Uterus (tissue), 2 donors: ENCODE results near the gene CDKN2C.

Source experiments
- CTCF ChIP-seq, 4 experiments: fragments of 200-600 bp in 2 of 4; fragments of 450-650 bp in 2 of 4; sonication (generic) in 2 of 4; IDR thresholded peaks; one replicate each; pipeline ENCODE4 v1.5.1; 2016 to 2019; ENCODE audit warnings: antibody characterized with exemption in 4 of 4, mild to moderate bottlenecking in 2 of 4, moderate library complexity in 1 of 4
- POLR2A ChIP-seq, 2 donors: fragments of 450-650 bp; IDR thresholded peaks; one replicate each; pipeline ENCODE4 v1.6.1; 2016; ENCODE audit warnings: antibody characterized with exemption in 2 of 2, mild to moderate bottlenecking in 1 of 2, moderate library complexity in 1 of 2

GRCh38 chr1:50972766-50973165 is 2.7 kb downstream of the CDKN2C start:
- TF ChIP-seq POLR2A (IDR thresholded peaks at IDR 0.05) (no peak), CTCF (IDR thresholded peaks at IDR 0.05) (no peak)
